Psoas muscle (tissue), 8 donors: ENCODE measurements around the gene GORASP1. TPM values are rescaled to one million over a fixed set of nuclear protein-coding genes. Genes with fewer than 3 reads are reported as not detected.

Source experiments
- ATAC-seq, 4 donors: fragments of 200-7000 bp; cut with Tn5 transposase; one replicate each; pipeline ENCODE4 v1.9.1; 2020; ENCODE audit warnings: moderate library complexity in 3 of 4, mild to moderate bottlenecking in 2 of 4
- DNase-seq, 2 donors: peaks; one replicate each; pipeline ENCODE4 v3.0.0-alpha.2; 2020
- H3K27ac ChIP-seq: fragments of 200-600 bp; one replicate; pipeline ENCODE4 v1.8.0; 2022
- H3K27me3 ChIP-seq, 3 donors: fragments of 200-600 bp in 1 of 3; one replicate each; pipeline versions ENCODE4 v1.6.1 to v1.8.0; 2013 to 2022; ENCODE audit warnings: low read length in 2 of 3, mild to moderate bottlenecking in 2 of 3, moderate library complexity in 1 of 3; ENCODE audit not compliant: insufficient read depth in 3 of 3
- H3K36me3 ChIP-seq, 2 donors: fragments of 200-600 bp in 1 of 2; one replicate each; pipeline versions ENCODE4 v1.6.1 to v1.8.0; 2013 to 2022; ENCODE audit warnings: low read depth in 1 of 2, mild to moderate bottlenecking in 1 of 2, moderate library complexity in 1 of 2; ENCODE audit not compliant: insufficient read depth in 1 of 2
- H3K4me1 ChIP-seq: fragments of 200-600 bp; one replicate; pipeline ENCODE4 v1.8.0; 2022
- H3K4me3 ChIP-seq: fragments of 200-600 bp; one replicate; pipeline ENCODE4 v1.8.0; 2022; ENCODE audit warnings: mild to moderate bottlenecking
- H3K9me3 ChIP-seq: fragments of 200-600 bp; one replicate; pipeline ENCODE4 v1.8.0; 2022
- WGBS, 3 donors: extraction: QIAGEN DNeasy Blood & Tissue Kit; methylation state at CpG; one replicate each; pipeline versions ENCODE4 v1.1.6 to v1.1.7; 2013; 5-methylcytosine and 5-hydroxymethylcytosine counted together
- intact Hi-C, 2 donors: fragments of 100-400 bp; cut with DNase I; formaldehyde crosslinking; loops; one replicate each; pipeline versions ENCODE4 v1.11.0 to v1.14.2; 2022
- polyA plus RNA-seq, 3 donors: library from polyadenylated mRNA; stranded (reverse); fragments of 200-250 nt; gene quantifications; one replicate each; pipeline ENCODE4 v1.2.3, GENCODE V29; 2013
- total RNA-seq, 4 donors: library from RNA; stranded (reverse); fragmentation: NEBNext Ultra II Directional in 2 of 4; extraction: Animal tissue kit (Norgen Biotek cat#: 25700) in 2 of 4; gene quantifications; one replicate each; pipeline versions ENCODE4 v1.2.1 to v1.2.4, GENCODE V29; 2021 to 2023
- TF ChIP-seq, protein P1 (sequence below): fragments of 200-600 bp; IDR thresholded peaks from one replicate; pipeline ENCODE4 v1.8.0; 2022; ENCODE audit warnings: antibody characterized with exemption
- donor health status: healthy with polysubstance abuse.
- donor health status: DM: no; HTN: no; CAD: no; lungs with moderate emphysema.
- donor health status: Bipolar disorder and iron deficiency.
- donor health status: healthy.
- donor health status: DM: yes; HTN: yes; CAD: no.
- donor health status: DM: no; HTN: no; CAD: no.
- donor health status: DM: no; HTN: no; CAD: no.
- donor health status: DM: yes; HTN: yes; CAD: no.

The GORASP1 gene
- total and polyA plus RNA-seq, 7 donors, result 27.3 to 46.7 (median 37.3) TPM

DNA sequence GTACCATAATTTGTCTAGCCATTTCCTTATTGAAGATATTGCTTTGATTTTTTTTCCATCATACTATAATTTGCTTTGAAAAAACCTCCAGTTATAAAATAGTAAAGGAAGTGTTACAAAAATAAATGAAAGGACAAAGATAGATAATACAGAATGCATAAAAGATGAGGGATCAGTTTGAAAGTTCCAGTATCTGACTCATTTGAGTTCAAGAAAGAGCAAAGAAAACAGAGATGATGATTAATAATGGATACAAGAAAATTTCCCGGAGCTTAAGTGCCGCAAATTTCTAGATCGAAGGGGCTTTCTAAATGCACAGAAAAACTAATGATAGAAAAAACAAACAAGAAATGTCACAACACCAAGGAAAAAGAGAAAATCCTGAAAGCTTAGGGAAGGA is 51.3 kb downstream of the GORASP1 start:
- no peak overlapping the region for H3K27ac ChIP-seq
- no peak overlapping the region for H3K4me3 ChIP-seq
- intact Hi-C loops, result no loop called here
- DNase-seq (no peak), ATAC-seq (no peak)
- H3K27me3 ChIP-seq, result no peaks in the 10 kb centered on the region
- peaks cover 29% of the 10 kb centered on the region for H3K4me1 ChIP-seq
- 88 to 93% (median 89%) methylated on average over 3 of the region's 3 CpGs for WGBS, 3 donors
- TF ChIP-seq, protein P1, sequence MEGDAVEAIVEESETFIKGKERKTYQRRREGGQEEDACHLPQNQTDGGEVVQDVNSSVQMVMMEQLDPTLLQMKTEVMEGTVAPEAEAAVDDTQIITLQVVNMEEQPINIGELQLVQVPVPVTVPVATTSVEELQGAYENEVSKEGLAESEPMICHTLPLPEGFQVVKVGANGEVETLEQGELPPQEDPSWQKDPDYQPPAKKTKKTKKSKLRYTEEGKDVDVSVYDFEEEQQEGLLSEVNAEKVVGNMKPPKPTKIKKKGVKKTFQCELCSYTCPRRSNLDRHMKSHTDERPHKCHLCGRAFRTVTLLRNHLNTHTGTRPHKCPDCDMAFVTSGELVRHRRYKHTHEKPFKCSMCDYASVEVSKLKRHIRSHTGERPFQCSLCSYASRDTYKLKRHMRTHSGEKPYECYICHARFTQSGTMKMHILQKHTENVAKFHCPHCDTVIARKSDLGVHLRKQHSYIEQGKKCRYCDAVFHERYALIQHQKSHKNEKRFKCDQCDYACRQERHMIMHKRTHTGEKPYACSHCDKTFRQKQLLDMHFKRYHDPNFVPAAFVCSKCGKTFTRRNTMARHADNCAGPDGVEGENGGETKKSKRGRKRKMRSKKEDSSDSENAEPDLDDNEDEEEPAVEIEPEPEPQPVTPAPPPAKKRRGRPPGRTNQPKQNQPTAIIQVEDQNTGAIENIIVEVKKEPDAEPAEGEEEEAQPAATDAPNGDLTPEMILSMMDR, result no peak
- H3K9me3 ChIP-seq, result no peaks in the 10 kb centered on the region
- H3K36me3 ChIP-seq, result no peaks in the 10 kb centered on the region

DNA sequence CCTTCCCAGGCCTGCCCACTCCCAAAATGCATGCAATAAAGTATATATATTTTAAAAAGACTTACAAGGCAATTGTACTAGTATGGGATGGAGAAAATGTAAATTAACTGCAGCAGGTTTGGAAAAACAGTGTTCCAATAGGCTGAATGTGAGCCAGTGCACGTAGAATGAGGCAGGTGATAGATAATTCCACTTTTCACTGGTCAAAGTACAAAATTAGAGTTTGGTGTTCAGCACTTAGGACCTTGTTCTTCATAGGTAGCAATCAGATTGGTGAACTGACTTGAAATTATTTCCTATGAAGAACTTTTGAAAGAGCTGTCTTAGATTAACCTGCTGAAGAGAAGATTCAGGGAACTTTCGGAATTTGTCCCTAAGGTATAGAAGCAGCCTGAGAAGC is 53.7 kb downstream of the GORASP1 start:
- H3K9me3 ChIP-seq, result no peaks in the 10 kb centered on the region
- peaks cover 29% of the 10 kb centered on the region for H3K4me1 ChIP-seq
- intact Hi-C loops, result loop anchor here in 1 of 2 donors (1.0 kb wide), 1 partner anchor 26 kb away; no protein-coding TSS in a partner anchor
- TF ChIP-seq, protein P1, result no peak
- ATAC-seq, result no peak
- H3K36me3 ChIP-seq, result no peaks in the 10 kb centered on the region
- H3K27ac ChIP-seq, result no peak overlapping the region
- DNase-seq, result no peak
- no peaks in the 10 kb centered on the region for H3K27me3 ChIP-seq
- WGBS, 3 donors, result 79 to 84% (median 83%) methylated on average over 2 of the region's 2 CpGs
- H3K4me3 ChIP-seq, result peak overlapping the region; percentile 86

DNA sequence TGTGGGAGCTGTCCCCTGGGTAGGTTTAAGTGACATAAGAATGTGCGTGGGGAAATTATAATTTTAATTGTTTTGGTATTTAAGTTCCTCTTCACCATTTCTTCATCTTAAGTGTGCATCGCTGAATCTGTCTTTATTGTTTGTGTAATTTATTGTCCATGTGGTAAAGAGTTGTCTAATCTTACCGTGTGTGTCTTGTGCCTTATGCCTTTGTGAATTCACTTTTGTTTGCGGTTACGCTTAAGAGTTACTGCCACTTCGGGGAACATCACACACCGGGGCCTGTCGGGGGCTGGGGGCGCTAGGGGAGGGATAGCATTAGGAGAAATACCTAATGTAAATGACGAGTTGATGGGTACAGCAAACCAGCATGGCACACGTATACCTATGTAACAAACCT is 54.8 kb downstream of the GORASP1 start:
- H3K27ac ChIP-seq, result peak overlapping the region; percentile 93
- intact Hi-C loops, result no loop called here

DNA sequence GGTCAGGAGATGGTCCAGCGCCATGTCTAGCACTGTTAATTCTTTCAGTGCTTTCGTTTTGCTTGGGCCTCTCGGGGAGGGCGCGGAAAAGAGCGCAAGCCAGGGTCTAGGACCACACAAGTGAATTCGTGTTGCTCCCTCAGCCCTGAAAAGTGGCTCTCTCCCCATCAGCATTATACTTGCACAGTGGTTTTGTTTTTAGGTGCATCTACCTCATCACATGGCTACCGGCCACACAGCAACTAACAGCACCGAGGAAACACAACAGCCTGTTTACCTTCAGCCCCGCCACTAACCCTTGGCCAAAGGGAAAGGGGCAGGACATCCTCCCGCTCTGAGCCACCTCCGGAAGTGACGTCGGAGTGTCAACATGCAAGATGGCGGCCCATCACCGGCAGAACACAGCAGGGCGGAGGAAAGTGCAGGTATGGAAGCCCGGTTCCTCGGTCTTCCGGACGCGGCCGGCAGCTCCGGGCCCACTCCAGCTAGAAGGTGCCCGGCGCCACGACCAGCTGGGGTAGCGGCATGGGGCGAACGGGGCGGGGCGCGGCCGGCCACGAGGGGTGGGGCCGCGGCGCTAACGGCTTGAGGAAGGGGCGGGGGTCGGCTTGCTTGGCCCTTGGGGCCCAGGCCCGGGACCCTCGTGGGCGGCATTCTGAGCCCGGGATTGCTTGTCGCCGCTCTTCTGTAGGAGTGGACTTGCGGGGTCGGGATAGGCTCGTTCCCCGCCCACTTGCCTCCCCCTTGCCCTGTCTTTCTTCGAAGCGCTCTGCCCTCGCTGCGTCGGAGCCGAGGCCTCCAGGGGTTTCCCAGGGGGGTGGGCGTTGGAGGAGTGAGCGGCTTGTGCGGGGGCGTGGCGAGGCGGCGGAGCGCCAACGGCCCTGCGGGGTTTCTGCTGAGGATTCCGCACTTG is 55.5 kb downstream of the GORASP1 start, which contains the start of the genes SCN11A and WDR48:
Gene SCN11A, minus strand, starts transcription at position 296 of the 913 bp plus-strand sequence. CDS start 101,582 bp downstream, outside the sequence.
Gene WDR48, plus strand, starts transcription at position 368 of the 913 bp plus-strand sequence. Its CDS starts 10 bp downstream, at position 378.
- H3K27me3 ChIP-seq, result no peaks in the 10 kb centered on the region
- DNase-seq (peak; percentile 92 to 96), ATAC-seq (peak; percentile 99 to 100 (median 100))
- peak within 1 kb of the TSS; percentile 93 for H3K27ac ChIP-seq
- H3K4me3 ChIP-seq, result peak within 1 kb of the TSS; percentile 86
- no peaks in the 10 kb centered on the region for H3K36me3 ChIP-seq
- intact Hi-C loops, result no loop called here
- WGBS, 3 donors, result 0 to 1% (median 1%) methylated on average over 64 to 68 of the region's 68 CpGs
- peaks cover 26% of the 10 kb centered on the region for H3K4me1 ChIP-seq
- no peaks in the 10 kb centered on the region for H3K9me3 ChIP-seq
- TF ChIP-seq, protein P1, result no peak

More for the DNA sequence above, 54.8 kb downstream of the GORASP1 start:
- ATAC-seq (no peak), DNase-seq (no peak)
- Histone ChIP-seq H3K4me3 (peak overlapping the region; percentile 86), H3K27me3 (no peaks in the 10 kb centered on the region), H3K4me1 (peaks cover 29% of the 10 kb centered on the region), H3K36me3 (no peaks in the 10 kb centered on the region), H3K9me3 (no peaks in the 10 kb centered on the region)
- 2 to 3% (median 2%) methylated on average over 11 of the region's 11 CpGs for WGBS, 3 donors
- TF ChIP-seq, protein P1, result no peak
